Measurements from ENCODE around the gene TNIK.

Gene TNIK

DNA sequence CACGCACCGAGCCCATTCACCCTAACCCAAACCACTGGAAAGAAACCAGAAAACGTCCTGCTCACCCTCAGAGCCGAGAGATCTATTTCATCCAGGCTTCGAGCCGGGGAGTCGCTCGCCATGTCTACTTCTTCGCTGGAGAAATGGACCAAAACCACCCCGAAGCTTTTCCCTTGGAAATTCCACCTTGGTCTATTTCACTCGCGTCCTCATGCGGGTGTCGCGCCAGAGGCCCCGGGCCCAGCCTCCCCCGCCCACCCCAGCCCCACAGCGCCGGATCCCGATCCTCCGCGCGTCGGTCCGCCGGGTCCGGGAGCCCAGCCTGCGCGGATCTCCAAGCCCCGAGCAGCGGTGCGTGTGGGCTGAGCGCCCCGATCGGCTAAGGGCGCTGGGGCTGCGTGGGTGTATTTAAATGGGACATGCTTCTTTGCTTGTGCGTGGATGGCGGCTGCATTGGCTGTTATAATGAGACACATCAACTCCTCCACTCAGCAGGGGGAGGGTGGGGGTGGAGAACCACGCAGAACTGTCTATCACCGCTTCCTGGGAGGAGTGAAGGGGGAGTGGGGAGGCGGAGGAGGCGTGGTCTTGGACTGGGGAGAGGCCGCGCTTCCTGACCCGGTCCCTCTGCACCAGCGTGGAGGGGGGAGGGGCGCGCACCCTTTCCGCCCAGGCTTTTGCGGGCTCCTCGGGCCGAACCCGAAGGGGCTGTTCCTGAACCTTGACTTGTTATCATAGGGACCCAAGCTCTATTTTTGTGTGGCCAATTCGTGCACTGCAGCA, at the start of gene TNIK:
Gene TNIK, minus strand, starts transcription at position 464 of the 783 bp plus-strand sequence. Its CDS starts 342 bp downstream, at position 122.
- DNase-seq = peak; percentile 48 to 97 (median 92)

DNA sequence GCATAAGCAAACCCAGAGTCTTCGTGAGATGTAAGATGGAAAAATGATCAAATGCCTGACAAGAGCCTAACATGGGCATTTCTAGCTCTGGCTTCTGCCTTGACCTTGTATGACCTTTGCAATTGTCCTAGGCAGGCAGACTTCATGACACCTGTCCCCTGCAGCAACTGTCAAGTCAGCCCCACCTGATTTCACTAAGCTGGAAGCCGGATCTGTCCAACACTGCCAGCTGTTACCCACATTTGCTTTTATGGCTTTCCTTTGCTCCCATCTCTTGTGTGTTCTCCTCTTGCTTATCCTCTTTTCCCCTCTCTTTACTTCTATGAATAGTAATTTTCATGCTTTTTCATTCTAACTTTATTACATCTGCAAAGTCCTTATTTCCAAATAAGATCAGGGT, 48.5 kb upstream of the TNIK start:
- DNase-seq = no peak

DNA sequence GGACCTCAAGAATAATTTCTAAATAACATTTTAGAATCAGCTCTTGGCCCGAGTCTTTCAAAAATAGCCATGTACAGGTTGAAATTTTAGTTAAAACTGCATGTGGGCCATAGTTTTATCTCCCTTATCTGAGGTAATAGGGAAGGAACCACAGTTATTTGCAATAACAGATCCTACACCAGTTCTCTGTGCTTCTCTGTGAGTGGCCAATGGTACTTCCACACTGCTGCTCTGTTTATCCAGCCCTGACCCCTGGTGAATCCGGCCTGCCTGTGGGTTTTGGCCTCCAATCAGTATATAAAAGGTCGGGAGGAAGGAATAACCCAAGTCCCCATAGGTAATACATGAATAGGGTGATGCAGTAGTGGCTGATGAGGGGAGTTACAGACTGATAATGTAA, 48.0 kb upstream of the TNIK start:
- DNase-seq = no peak

DNA sequence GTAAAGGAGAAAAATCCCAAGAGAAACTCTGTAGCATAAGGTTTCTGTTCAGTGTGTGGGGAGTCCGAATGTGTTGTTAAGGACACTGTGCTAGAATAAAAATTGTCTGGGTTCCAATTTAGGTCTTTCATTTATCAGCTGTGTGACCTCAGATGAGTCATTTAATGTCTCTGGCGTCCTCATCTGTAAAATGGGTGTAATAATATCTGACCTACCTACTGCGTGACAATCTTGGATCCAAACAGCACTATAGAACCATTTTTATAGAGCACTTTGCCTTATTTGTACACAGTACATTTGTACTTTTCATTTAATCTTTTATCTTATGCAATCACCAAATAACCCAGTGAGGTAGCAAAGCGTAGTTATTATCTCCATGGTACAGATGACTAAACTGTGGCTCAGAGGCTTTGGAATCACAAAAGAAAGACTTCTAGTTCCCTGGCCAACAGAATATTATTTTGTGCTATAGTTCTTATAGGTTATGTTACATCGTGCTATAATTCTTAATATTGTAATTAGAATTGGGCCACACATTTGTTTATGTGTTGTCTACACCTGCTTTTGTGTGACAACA, 46.6 kb upstream of the TNIK start:
- no peak for DNase-seq

DNA sequence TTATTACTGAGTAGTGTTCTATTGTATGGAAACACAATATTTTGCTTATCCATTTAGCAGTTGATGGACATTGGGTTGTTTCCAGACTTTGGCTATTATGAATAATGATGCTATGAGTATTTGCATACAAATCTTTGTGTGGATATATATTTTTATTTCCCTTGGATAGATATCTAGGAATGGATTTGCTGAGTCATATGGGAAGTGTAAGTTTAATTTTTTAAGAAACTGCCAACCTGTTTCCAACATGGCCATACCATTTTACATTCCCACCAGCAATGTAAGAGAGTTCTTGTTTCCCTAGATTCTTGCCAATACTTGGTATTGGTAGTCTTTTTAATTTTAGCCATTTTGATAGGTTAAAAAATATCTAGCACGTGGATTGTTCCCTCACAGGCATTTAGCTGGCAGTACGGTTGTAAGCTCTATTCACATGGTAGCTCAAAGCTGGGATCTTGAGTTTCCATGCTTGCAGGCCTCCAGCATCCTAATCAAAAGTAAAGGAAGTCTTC, 45.7 kb upstream of the TNIK start:
- DNase-seq = no peak

DNA sequence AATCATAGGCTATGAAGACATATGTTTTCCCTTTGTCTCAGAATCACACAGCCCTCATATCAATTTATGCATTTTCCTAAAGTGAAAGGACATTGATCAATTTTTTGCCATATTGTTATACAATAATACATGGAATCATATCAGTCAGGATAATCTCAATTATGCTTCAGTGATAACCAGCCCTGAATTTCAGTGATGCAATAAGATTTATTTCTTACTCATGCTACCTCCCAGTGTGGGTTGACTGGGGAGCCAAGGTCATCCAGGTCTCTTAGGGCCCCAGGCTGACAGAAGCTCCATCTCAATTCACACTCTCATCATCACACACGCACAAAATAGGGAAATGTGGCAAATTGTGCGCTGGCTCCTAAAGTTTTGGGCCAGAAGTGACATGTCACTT, 44.2 kb upstream of the TNIK start:
- DNase-seq = no peak

DNA sequence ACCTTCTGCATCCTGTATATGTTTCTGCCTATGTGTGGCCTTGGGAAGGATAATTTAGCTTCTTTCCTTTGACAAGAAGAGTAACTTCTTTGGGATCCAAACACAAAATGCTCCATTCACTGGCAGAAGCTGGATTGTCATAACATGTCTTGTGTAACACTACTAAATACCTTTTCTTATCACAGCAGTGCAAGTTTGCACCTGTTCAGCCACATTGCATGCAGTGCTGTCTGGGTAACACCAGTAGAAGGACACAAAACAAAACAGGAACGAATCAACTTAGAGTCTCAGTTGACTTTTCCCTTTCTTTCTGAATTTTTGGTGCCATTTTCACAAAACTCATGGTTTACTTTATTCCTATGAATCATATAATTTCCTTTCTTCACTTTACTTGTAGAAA, 43.6 kb upstream of the TNIK start:
- no peak for DNase-seq

DNA sequence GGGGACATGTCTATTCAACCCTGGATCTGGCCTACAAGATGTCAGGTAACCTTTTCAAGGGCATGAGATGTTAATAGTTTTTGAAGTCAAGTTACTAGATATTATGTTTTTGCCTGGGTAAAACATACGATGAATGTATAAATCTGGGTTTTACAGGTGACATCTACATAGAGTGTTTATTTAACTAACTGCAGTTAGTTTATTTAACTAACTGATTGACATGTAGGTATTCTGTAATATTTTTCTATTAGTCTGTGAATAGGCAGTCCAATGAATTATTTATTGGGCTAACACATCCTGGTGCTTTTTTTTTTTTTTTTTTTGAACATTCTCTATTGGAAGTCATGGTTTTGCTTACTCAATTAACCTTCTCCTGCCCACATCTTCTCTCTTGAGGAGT, 38.7 kb upstream of the TNIK start:
- no peak for DNase-seq

DNA sequence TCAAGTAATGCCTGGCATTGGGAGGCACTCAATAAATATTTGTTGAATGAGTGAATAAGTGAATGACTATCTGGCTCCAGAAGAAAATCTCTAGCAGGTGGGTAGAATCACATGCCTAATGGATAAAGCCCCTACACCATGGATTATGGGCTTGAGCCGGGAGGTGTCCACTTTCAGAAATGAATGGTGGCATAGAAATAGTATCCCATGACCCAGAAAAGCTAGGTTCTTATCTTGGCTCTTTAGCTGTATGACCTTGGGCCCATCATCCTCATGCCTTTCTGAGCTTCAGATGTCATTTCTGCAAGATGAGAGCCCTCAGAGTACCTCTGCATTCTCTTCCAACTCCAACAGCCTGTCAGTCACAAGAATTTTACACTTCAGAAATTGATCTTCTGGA, 37.3 kb upstream of the TNIK start:
- no peak for DNase-seq

DNA sequence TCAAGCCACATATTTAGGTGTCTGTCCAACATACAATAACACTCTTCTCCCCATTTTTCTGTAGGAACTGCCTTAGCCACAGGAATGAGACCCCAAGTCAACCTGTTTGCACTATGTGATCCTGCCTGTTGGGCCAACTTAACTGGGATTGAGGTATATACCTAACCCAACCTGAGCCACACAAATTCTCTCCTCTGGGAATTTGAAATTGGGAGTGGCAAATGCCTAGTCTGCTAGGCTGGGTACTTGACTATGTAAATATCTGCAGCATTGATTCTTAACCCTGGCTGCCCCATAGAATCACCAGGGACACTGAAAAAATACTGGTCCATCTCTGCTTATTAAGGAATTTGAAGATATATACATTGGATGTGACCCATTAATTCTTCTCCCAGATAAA, 35.2 kb upstream of the TNIK start:
- DNase-seq = no peak

DNA sequence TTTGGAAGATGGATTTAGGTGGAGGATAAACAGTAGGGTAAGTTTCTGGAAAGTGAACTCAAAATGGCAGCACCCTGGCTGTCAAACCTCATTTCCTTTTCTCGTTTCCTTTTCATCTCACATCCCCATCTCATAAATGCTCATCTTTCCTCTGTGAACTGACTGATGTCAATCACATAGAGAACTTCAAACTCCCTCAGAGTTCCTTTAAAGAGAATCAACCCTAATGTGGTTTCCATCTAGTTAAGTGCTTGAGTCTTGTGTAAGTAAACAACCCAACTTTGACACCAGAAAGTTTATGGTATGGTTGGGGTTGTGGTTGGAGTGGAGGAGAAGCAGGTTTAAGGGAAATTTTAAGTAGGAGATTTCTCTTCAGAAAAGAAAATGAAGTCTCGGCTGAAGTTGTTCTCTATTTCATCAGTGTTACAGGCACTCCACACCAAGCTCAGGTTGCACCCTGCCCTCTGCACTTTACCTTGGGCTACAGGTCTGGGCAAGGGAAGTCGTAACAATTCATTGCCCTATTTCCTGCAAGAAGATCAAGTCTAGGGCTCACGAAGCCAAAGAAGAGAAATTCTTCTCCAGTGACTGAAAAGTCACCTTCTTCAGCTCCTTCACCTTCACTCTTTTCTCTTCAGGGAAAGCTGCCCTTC, 34.4 kb upstream of the TNIK start:
- no peak for DNase-seq

DNA sequence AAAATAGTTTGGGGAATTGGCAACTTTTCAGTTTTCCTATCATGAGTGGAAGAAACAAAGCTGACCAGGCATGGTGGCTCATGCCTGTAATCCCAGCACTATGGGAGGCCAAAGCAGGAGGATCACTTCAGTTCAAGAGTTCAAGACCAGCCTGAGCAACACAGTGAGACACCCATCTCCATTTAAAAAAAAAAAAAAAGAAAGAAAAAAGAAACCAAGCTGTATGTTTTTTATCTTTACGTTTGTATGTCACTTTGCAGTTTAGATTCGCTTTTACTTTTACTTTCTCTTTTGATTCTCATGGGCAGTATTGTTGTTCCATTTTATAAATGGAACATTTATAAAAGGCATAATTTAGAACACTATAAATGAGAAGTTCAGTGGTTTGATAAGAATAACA, 31.2 kb upstream of the TNIK start:
- no peak for DNase-seq

DNA sequence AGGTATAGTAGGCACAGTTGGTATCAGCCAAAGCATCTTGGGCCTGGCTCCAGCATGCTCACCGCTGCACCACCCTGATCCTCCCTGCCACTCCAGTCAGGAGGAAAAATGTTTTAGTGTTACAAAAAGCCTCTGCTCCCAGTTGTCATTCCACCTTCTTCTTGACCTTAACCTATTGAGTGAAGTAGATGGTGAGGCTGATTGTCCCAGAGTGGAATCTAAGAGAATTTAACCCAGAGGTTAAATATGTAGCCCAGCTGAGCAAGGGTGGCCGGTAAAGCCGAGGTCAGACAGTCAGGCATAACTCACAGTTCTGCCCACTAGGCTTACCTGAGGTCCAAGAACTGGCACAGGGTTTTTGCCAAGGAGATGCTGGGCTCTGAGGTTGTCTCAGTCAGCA, 30.7 kb upstream of the TNIK start:
- no peak for DNase-seq

DNA sequence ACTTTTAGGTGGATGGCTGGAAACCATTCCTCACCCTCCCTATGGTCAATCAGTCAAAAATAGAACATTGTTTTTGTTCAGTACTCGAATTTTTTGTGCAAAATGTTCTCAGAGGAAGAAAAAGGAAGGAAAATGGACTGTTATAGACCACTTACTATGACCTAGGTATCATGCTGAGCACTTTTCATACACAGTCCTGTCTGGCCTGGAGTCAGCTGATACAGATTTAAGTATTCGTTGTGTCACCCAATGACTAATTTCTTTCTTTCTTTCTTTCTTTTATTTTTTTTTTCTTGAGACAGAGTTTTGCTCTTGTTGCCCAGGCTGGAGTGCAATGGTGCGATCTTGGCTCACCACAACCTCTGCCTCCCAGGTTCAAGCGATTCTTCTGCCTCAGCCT, 29.1 kb upstream of the TNIK start:
- DNase-seq = no peak

DNA sequence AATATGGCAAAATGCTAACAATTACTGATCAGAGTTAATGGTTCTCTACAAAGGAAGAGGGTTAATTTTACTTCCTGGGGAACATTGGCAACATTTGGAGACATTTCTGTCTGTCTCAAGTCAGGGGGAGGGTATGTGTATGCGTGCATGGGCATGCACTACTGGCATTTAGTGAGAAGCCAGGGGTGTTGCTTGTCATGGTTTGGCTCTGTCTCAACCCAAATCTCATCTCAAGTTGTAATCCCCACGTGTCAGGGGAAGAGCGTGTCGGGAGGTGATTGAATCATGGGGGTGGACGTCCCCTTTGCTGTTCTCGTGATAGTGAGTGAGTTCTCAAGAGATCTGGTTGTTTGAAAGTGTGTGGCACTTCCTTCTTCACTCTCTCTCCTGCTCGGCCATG, 28.3 kb upstream of the TNIK start:
- no peak for DNase-seq

DNA sequence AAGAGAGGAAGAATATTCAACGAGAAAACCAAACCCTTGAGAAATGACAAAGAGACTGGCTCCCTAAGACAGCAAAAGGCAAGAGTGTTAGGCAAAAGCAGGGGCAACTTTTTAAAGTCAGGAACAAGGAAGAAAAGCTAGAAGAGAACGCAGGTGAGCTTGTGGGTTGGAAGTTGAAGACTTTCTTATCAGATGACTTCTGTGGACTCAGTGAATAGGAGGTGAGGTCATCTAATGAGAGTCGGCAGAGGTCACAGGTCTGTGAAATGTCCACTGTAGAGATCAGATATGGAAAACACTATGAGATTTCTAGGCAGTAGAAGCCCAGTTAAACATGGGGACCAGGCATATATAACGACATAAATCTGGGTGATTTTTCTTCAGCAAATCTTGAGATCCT, 27.2 kb upstream of the TNIK start:
- DNase-seq = no peak

DNA sequence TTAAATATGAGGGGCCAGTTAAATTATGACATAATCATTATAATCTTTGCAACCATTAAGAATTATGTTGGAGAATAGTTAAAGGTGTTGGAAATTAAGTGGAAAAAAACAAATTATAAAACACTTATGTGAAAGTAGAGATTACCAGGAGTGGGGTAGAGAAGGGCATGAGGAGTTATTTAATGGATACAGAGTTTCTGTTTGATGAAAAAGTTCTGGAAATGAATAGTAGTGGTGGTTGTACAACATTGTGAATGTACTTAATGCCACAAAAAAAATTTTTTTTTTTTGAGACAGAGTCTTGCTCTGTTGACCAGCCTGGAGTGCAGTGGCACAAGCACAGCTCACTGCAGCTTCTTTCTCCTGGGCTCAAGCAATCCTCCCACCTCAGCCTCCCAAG, 25.1 kb upstream of the TNIK start:
- DNase-seq = no peak

DNA sequence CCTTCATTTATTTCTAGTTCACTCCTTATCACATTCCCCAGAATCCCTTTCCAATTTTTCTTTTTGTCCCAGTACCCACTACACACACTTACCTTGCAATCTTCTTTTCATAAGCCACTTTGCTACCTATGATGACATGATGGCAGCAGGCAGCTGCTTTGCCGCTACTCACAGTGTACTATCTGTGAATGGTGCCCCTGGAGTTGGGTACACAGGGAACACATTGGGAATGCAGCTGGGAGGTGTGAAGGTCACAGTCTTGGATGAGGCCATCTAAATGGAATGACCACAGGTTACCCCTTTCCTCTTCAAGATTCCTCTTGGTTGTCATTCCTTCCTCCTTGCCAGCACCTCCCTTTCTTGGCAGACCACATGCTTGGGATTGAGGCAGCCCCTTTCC, 20.8 kb upstream of the TNIK start:
- no peak for DNase-seq

DNA sequence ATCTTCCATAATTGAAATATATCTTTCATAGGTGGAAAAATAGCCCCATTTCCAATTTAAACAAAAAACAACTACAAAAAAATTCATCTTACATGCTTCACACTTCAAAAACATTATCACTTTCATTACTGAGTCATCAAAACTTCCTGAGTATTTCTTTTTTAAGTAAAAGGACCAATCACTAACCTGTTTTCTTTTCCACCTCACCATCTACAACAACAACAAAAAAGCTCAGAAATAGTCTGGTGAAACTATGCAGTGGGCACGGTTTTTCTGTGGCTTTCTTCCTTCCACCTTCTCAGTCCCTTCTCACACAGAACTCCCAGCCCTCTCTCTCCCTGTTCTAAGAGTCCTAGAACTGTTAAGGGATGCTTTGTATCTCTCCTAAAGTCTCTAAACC, 20.3 kb upstream of the TNIK start:
- no peak for DNase-seq

DNA sequence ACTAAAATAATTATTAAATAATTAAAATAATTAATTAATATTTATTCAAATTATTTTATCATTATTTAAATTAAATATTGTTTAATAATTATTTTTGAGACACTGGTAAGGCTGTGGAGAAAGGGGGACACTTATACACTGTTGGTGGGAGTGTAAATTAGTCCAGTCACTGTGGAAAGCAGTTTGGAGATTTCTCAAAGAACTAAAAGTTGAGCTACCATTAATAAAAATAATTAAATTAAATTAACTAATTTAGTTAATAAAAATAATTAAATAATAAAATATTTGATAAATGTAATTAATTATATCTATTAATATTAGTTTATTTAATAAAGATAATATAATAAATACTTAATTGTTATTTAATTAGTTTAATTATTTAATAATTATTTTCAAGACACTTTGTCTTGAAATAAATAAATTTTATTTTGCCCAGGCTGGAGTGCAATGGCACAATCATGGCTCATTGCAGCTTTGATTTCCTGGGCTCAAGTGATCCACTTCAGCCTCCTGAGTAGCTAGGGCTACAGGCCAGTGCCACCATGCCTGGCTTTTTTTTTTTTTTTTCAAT, 16.4 kb upstream of the TNIK start:
- DNase-seq = no peak

DNA sequence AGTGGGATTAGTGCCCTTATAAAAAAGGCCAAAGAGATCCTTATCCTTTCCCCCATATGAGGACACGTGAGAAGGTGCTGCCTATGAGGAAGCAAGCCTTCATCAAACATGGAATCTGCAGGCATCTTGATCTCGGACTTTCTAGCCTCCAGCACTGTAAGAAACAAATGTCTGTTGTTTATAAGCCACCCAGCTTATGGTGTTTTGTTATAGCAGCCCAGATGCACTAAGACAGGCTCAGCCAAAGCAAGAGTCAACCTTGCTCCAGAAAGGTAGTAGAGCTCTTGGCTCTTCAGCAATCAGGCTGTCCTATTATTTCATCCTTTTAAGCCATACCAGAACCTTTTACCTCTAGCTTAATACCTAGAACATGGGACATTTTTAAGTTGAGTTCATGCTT, 12.3 kb upstream of the TNIK start:
- no peak for DNase-seq

DNA sequence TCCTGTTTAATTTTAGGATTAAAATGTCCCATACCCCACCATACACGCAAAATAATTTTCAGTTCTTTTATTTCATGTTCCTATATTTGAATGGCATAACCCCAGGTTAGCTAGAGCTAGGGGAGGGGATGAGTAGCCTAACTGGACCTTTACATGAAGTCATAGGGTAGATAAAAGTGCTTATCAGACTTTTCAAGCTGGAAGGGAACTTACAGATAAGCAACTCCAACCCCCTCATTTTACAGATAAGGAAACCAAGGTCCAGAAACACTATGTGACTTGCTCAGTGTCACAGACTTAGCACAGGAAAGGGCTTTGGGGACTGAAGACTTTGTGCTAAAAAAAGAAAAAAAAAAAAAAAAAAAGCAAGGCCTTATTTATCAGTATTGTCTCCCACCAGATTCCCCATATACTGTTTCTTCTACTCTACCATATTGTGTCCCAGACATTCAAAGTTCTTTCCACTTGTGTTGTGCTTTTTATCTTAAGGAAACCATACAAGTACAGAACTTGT, 10.6 kb upstream of the TNIK start:
- no peak for DNase-seq
